OCI-LY7 (cell line): Measurements from ENCODE around the gene SIGLEC5.

Source experiments
- EZH2phosphoT487 ChIP-seq: fragments of 200-600 bp; sonication (generic); IDR thresholded peaks from 2 replicates; pipeline ENCODE4 v1.6.1; 2018; ENCODE audit warnings: low read depth, borderline replicate concordance, mild to moderate bottlenecking, mixed run types, antibody characterized with exemption, low read length, moderate library complexity, mixed read lengths
- TF ChIP-seq, protein P1 (sequence below): fragments of 200-600 bp; sonication (generic); conservative IDR thresholded peaks from 2 replicates; pipeline ENCODE4 v1.5.1; 2014; ENCODE audit warnings: mild to moderate bottlenecking, antibody characterized with exemption, low read length, moderate library complexity, mixed read lengths

DNA sequence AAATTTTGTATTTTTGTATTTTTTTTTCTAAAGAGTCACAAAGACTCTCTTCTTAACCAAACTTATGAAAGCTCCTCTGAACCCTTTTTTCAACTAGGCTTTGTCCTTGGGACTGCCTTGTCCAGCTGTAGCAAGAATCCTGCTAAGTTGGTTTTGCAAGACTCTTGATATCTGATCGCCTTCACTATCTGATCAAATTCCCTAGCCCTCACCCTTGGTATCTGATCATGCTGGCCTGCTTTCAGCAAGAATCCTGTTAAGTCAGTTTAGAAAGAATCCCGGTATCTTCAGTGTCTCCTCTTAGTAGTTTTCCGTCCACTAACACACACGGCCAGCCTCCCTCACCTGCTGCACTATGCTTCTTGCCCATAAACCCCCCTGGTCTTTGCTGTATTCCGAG is 1.9 kb upstream of the SIGLEC5 start:
- TF ChIP-seq, protein P1, sequence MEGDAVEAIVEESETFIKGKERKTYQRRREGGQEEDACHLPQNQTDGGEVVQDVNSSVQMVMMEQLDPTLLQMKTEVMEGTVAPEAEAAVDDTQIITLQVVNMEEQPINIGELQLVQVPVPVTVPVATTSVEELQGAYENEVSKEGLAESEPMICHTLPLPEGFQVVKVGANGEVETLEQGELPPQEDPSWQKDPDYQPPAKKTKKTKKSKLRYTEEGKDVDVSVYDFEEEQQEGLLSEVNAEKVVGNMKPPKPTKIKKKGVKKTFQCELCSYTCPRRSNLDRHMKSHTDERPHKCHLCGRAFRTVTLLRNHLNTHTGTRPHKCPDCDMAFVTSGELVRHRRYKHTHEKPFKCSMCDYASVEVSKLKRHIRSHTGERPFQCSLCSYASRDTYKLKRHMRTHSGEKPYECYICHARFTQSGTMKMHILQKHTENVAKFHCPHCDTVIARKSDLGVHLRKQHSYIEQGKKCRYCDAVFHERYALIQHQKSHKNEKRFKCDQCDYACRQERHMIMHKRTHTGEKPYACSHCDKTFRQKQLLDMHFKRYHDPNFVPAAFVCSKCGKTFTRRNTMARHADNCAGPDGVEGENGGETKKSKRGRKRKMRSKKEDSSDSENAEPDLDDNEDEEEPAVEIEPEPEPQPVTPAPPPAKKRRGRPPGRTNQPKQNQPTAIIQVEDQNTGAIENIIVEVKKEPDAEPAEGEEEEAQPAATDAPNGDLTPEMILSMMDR: no peak
- TF ChIP-seq EZH2phosphoT487: no peak
